ENCODE data around the gene ZNF143.
A peak's percentile ranks its signal among the peaks of the same experiment; 100 is the strongest.

The ZNF143 gene

GRCh38 chr11:9573775-9574621 is 113.2 kb downstream of the ZNF143 start:
- H3K4me3 ChIP-seq (ENCODE audit: low read depth, low read length), result peak overlapping the region; percentile 95

- H3K4me3 ChIP-seq (ENCODE audit: low read depth, low read length), result peak overlapping the region; percentile 95
These were observed 113.9 kb downstream of the ZNF143 start for GRCh38 chr11:9574622-9575259.

- peak overlapping the region; percentile 95 for H3K4me3 ChIP-seq (ENCODE audit: low read depth, low read length)
These were observed 114.7 kb downstream of the ZNF143 start for GRCh38 chr11:9575260-9576240.

- H3K4me3 ChIP-seq (ENCODE audit: low read depth, low read length), result peak overlapping the region; percentile 95
These were observed 116.0 kb downstream of the ZNF143 start for GRCh38 chr11:9576701-9577381.

- no peak overlapping the region for H3K4me3 ChIP-seq (ENCODE audit: low read depth, low read length)
These were observed 116.7 kb downstream of the ZNF143 start for GRCh38 chr11:9577556-9577955.

Data from iPS-11a (cell line).